Measurements from ENCODE around the gene RAD51B. TPM values are rescaled to one million over a fixed set of nuclear protein-coding genes. Genes with fewer than 3 reads are reported as not detected.

Gene RAD51B
- total RNA-seq, 4 donors from 2014 or later = 19.6 to 39.7 (median 25.4) TPM

GRCh38 chr14:68248481-68249255 is 429.1 kb downstream of the RAD51B start:
- peak in 1 of 2 donors; percentile 68 for DNase-seq (ENCODE audit: low spot score in 2 of 2)
- TF ChIP-seq CTCF (IDR thresholded peaks at IDR 0.05) (peak; percentile 32 to 67), POLR2A (IDR thresholded peaks at IDR 0.05) (no peak)
- H3K4me3 ChIP-seq = no peak overlapping the region
- WGBS = 56% methylated on average over 7 of the region's 7 CpGs
- H3K27ac ChIP-seq = peak overlapping the region; percentile 75
- H3K36me3 ChIP-seq = no peaks in the 10 kb centered on the region
- no peaks in the 10 kb centered on the region for H3K27me3 ChIP-seq
- no peaks in the 10 kb centered on the region for H3K9me3 ChIP-seq
- peaks cover 84% of the 10 kb centered on the region for H3K4me1 ChIP-seq

DNA sequence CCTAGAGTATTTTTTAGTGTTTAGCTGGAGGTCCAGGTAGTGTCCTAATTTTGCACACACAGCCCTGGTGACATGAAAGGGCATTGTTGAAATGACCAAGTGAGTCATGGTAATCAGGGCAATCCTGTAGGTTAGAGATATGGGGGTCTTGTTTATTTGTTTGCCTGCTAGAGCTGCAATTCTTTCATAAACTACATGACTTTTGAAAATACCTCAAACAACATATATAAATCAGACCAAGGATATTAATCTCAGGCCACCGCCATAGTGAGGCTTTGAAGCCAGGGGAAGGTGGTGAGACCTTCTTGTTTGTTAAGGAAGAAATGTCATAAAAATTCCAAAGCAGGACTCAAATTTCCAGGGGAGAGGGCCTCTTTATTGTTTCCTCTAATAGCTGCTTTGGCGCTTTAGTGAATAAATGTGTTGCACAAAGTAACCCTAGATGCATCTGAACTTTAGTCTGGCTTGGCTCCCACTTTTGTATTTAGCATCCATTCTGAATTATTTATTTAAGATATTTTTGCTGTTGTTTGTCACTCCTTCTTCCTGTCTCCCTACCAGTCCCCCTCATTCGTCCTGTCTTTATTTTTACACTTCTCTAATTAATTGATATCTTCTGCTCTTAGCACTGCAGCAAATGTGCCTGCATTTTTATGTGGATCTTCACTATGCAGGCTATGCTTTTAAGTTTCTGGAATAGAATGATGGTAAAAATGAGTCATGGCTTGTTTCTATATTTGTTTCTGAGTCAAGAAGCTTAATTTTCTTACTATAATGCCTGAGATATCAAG is 430.3 kb downstream of the RAD51B start:
- WGBS = 34% methylated on average over 3 of the region's 3 CpGs
- peaks cover 75% of the 10 kb centered on the region for H3K4me1 ChIP-seq

DNA sequence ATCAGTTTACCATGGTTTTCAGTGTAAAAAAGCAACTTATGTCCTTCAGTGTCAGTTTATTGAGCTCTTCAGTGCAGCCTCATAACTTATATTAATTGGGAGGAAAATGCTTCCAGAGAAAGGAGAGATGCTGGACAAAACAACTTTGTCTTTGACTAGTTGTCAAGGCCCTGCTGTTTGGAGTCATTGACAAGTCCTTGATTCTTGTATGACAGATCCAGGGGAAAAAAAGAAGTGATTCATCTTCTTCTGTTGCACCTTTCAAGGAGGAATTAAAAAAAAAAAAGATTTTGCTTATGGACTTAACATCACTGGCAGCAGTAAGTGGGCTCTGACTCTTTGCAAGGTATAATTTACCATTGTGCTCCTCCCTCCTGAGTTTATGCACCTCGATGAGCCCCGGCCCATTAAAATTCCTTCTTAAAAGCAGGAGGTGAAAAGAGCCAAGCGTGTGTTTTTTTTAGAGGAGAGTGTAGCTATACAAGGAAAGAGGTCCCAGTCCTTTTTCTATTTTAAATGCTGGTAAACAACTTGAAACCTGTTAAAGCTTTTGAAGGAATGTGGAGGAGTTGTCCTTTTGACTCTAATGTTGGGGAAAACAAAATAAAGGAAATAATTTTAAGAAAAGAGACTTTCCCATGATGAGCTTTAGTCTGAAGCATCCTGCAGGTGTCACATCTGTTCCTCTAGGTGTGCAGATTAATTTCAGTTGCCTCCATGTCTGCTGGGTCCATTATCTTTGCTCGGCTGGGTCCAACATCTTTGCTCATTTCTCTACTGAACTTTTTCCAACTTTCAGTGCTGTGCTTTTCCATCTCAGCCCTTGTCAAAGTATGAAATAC is 431.6 kb downstream of the RAD51B start:
- no peak for TF ChIP-seq POLR2AphosphoS5 (IDR thresholded peaks at IDR 0.05)
- Histone ChIP-seq H3K4me1 (peaks cover 75% of the 10 kb centered on the region), H3K27me3 (no peaks in the 10 kb centered on the region), H3K27ac (peak overlapping the region; percentile 75), H3K4me3 (no peak overlapping the region), H3K36me3 (no peaks in the 10 kb centered on the region), H3K9me3 (no peaks in the 10 kb centered on the region)
- WGBS = 54% methylated on average over 4 of the region's 4 CpGs
- no peak for DNase-seq (ENCODE audit: low spot score in 2 of 2)

More for the DNA sequence above, 430.3 kb downstream of the RAD51B start:
- Histone ChIP-seq H3K4me3 (no peak overlapping the region), H3K27ac (peak overlapping the region; percentile 75), H3K9me3 (no peaks in the 10 kb centered on the region), H3K36me3 (no peaks in the 10 kb centered on the region), H3K27me3 (no peaks in the 10 kb centered on the region)
- DNase-seq (ENCODE audit: low spot score in 2 of 2) = no peak
- TF ChIP-seq CTCF (IDR thresholded peaks at IDR 0.05) (no peak), POLR2A (IDR thresholded peaks at IDR 0.05) (no peak), EP300 (IDR thresholded peaks at IDR 0.05) (no peak), POLR2AphosphoS5 (IDR thresholded peaks at IDR 0.05) (no peak)

DNA sequence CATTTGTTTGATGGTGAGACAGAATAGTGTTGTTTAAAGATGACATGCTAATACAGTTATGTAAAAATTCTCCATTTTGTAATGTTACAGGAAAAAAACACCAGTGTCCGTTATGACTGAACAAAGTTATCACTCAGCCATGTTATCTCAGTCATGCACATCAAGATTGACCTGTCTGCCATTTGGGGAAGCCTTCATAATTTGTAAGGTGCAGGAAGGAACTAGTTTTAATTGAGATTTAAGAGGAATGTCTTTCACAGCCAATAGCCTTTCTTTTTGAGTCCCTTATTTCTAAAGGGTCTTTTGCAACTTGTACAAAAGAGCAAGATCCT is 432.2 kb downstream of the RAD51B start:
- Histone ChIP-seq H3K27me3 (no peaks in the 10 kb centered on the region), H3K9me3 (no peaks in the 10 kb centered on the region), H3K4me1 (peaks cover 71% of the 10 kb centered on the region), H3K36me3 (no peaks in the 10 kb centered on the region), H3K27ac (peak overlapping the region; percentile 75), H3K4me3 (no peak overlapping the region)
- 88% methylated on average over 1 of the region's 1 CpG for whole genome bisulfite sequencing
- no peak for DNase-seq (ENCODE audit: low spot score in 2 of 2)
- TF ChIP-seq EP300 (IDR thresholded peaks at IDR 0.05) (no peak), POLR2AphosphoS5 (IDR thresholded peaks at IDR 0.05) (no peak), CTCF (IDR thresholded peaks at IDR 0.05) (no peak), POLR2A (IDR thresholded peaks at IDR 0.05) (no peak)

GRCh38 chr14:68253160-68253780 is 433.7 kb downstream of the RAD51B start:
- H3K4me3 ChIP-seq = no peak overlapping the region
- H3K9me3 ChIP-seq = no peaks in the 10 kb centered on the region
- no peak for DNase-seq (ENCODE audit: low spot score in 2 of 2)
- no peaks in the 10 kb centered on the region for H3K36me3 ChIP-seq
- H3K4me1 ChIP-seq = peaks cover 55% of the 10 kb centered on the region
- no peaks in the 10 kb centered on the region for H3K27me3 ChIP-seq
- H3K27ac ChIP-seq = no peak overlapping the region
- 84% methylated on average over 3 of the region's 3 CpGs for WGBS
- no peak for TF ChIP-seq CTCF (IDR thresholded peaks at IDR 0.05)
- TF ChIP-seq POLR2AphosphoS5 (IDR thresholded peaks at IDR 0.05) = no peak
- TF ChIP-seq POLR2A (IDR thresholded peaks at IDR 0.05) = no peak
- no peak for TF ChIP-seq EP300 (IDR thresholded peaks at IDR 0.05)
